CD8-positive, alpha-beta memory T cell (primary cell): ENCODE measurements around the gene PDHX. TPM values are rescaled to one million over a fixed set of nuclear protein-coding genes. Genes with fewer than 3 reads are reported as not detected.
A peak's percentile ranks its signal among the peaks of the same experiment; 100 is the strongest.

Source experiments
- CTCF ChIA-PET: fragments of 350-600 bp; sonication (Branson Sonifier 250); formaldehyde crosslinking; loops from one replicate; lab custom pipeline; 2021; ENCODE audit warnings: antibody characterized with exemption; lab: Charles Lee
- POLR2A ChIA-PET: fragments of 350-600 bp; sonication (Branson Sonifier 250); formaldehyde crosslinking; loops from one replicate; lab custom pipeline; 2021; ENCODE audit warnings: antibody characterized with exemption; lab: Charles Lee
- DNase-seq, 5 donors: peaks; one replicate each; pipeline versions ENCODE4 v3.0.0 to v3.0.0-alpha.2; 2020 to 2022; ENCODE audit warnings: mixed read lengths in 1 of 5
- H3K27ac ChIP-seq: one replicate; pipeline ENCODE4 v1.7.0; 2013; ENCODE audit warnings: low read depth, mild to moderate bottlenecking, low read length, moderate library complexity
- H3K27me3 ChIP-seq: 2 replicates; pipeline ENCODE4 v1.7.0; 2013; ENCODE audit warnings: low read length, mild to moderate bottlenecking; ENCODE audit not compliant: insufficient read depth, poor library complexity, severe bottlenecking
- H3K36me3 ChIP-seq: 2 replicates; pipeline ENCODE4 v1.7.0; 2013; ENCODE audit warnings: mild to moderate bottlenecking, low read length, moderate library complexity; ENCODE audit not compliant: insufficient read depth
- H3K4me1 ChIP-seq: 2 replicates; pipeline ENCODE4 v1.7.0; 2013; ENCODE audit warnings: mild to moderate bottlenecking, low read length, moderate library complexity; ENCODE audit not compliant: insufficient read depth
- H3K4me3 ChIP-seq: 2 replicates; pipeline ENCODE4 v1.7.0; 2013; ENCODE audit warnings: mild to moderate bottlenecking, low read length
- H3K9me3 ChIP-seq: 2 replicates; pipeline ENCODE4 v1.7.0; 2013; ENCODE audit warnings: mild to moderate bottlenecking, low read length
- H3K27ac Mint-ChIP-seq, 8 donors: one replicate each; pipeline ENCODE4 v1.8.0; 2020 to 2021; ENCODE audit warnings: mixed read lengths in 8 of 8, mild to moderate bottlenecking in 6 of 8, inconsistent platforms in 3 of 8, moderate library complexity in 3 of 8
- H3K27me3 Mint-ChIP-seq, 2 donors: one replicate each; pipeline ENCODE4 v1.8.0; 2020 to 2021; ENCODE audit warnings: mixed read lengths in 2 of 2, mild to moderate bottlenecking in 1 of 2, moderate library complexity in 1 of 2
- H3K36me3 Mint-ChIP-seq, 3 donors: one replicate each; pipeline ENCODE4 v1.8.0; 2020 to 2021; ENCODE audit warnings: mixed read lengths in 3 of 3, inconsistent platforms in 1 of 3, mild to moderate bottlenecking in 1 of 3
- H3K4me1 Mint-ChIP-seq, 3 donors: one replicate each; pipeline ENCODE4 v1.8.0; 2020 to 2021; ENCODE audit warnings: mixed read lengths in 3 of 3, inconsistent platforms in 1 of 3, mild to moderate bottlenecking in 1 of 3
- H3K4me3 Mint-ChIP-seq, 7 donors: one replicate each; pipeline ENCODE4 v1.8.0; 2020 to 2021; ENCODE audit warnings: mixed read lengths in 7 of 7, mild to moderate bottlenecking in 6 of 7, moderate library complexity in 4 of 7, inconsistent platforms in 2 of 7
- H3K9me3 Mint-ChIP-seq, 5 donors: one replicate each; pipeline ENCODE4 v1.8.0; 2020 to 2022; ENCODE audit warnings: mixed read lengths in 5 of 5, mild to moderate bottlenecking in 3 of 5, moderate library complexity in 2 of 5, inconsistent platforms in 1 of 5
- polyA plus RNA-seq: library from polyadenylated mRNA; unstranded; fragments of 300-500 nt; fragmentation: Illumina TruSeq; gene quantifications from one replicate; pipeline ENCODE4 v1.2.3, GENCODE V29; 2021
- total RNA-seq, 2 experiments: library from RNA; stranded (reverse); gene quantifications; one replicate each; pipeline ENCODE4 v1.2.3, GENCODE V29; 2021

PDHX gene
- total and polyA plus RNA-seq, 3 experiments from 2014 or later, result 16.3 to 41.4 (median 37.8) TPM

- no peak overlapping the region for H3K27ac ChIP-seq
- H3K27me3 Mint-ChIP-seq, result peaks cover 0 to 3% of the 10 kb centered on the region in 2 donors
- peaks cover 36% of the 10 kb centered on the region for H3K4me1 ChIP-seq
- H3K4me3 ChIP-seq, result no peak overlapping the region
- no peaks in the 10 kb centered on the region for H3K36me3 ChIP-seq
- no peaks in the 10 kb centered on the region for H3K27me3 ChIP-seq
- peaks cover 2 to 5% (median 3%) of the 10 kb centered on the region in 3 donors for H3K36me3 Mint-ChIP-seq
- ChIA-PET CTCF (no interaction called here), POLR2A (no interaction called here)
- H3K4me3 Mint-ChIP-seq, result no peak overlapping the region
- DNase-seq, result no peak
- no peaks in the 10 kb centered on the region for H3K9me3 Mint-ChIP-seq
- peak overlapping the region in 6 of 8 donors; percentile 2 to 99 (median 38) for H3K27ac Mint-ChIP-seq
- H3K4me1 Mint-ChIP-seq, result peaks cover 30 to 61% (median 50%) of the 10 kb centered on the region in 3 donors
- H3K9me3 ChIP-seq, result no peaks in the 10 kb centered on the region
Measured at GRCh38 chr11:35038211-35038928, 122.0 kb downstream of the PDHX start.

GRCh38 chr11:35039076-35039475 lies 122.7 kb downstream of the PDHX start:
- no peaks in the 10 kb centered on the region for H3K9me3 ChIP-seq
- Mint-ChIP-seq H3K4me1 (peaks cover 24 to 61% (median 48%) of the 10 kb centered on the region in 3 donors), H3K36me3 (peaks cover 2 to 5% (median 3%) of the 10 kb centered on the region in 3 donors), H3K27ac (peak overlapping the region; percentile 2 to 99 (median 81)), H3K9me3 (no peaks in the 10 kb centered on the region), H3K4me3 (no peak overlapping the region), H3K27me3 (peaks cover 0 to 3% of the 10 kb centered on the region in 2 donors)
- no peak overlapping the region for H3K27ac ChIP-seq
- no peaks in the 10 kb centered on the region for H3K36me3 ChIP-seq
- CTCF ChIA-PET, result no interaction called here
- no peak overlapping the region for H3K4me3 ChIP-seq
- H3K27me3 ChIP-seq, result no peaks in the 10 kb centered on the region
- POLR2A ChIA-PET, result no interaction called here
- DNase-seq, result no peak
- H3K4me1 ChIP-seq, result peaks cover 43% of the 10 kb centered on the region

- Histone ChIP-seq H3K27ac (peak overlapping the region; percentile 73), H3K36me3 (no peaks in the 10 kb centered on the region), H3K4me3 (peak overlapping the region; percentile 59), H3K4me1 (peaks cover 55% of the 10 kb centered on the region), H3K9me3 (no peaks in the 10 kb centered on the region), H3K27me3 (no peaks in the 10 kb centered on the region)
- Mint-ChIP-seq H3K27ac (peak overlapping the region; percentile 89 to 100 (median 98)), H3K27me3 (peaks cover 0 to 5% of the 10 kb centered on the region in 2 donors), H3K9me3 (no peaks in the 10 kb centered on the region), H3K4me1 (peaks cover 33 to 70% (median 58%) of the 10 kb centered on the region in 3 donors), H3K36me3 (peaks cover under 1 to 5% (median 2%) of the 10 kb centered on the region in 3 donors), H3K4me3 (peak overlapping the region; percentile 81 to 91 (median 88))
- POLR2A ChIA-PET, result interaction anchor here (0.6 to 1.5 kb wide), 6 partner anchors 12 to 99 kb away, joined by 3 to 6 read pairs (median 4); partner anchors contain the start of gene CD44
- CTCF ChIA-PET, result interaction anchor here (1.0 to 1.8 kb wide), 6 partner anchors 11 to 126 kb away, joined by 3 to 10 read pairs (median 4); no protein-coding TSS in a partner anchor
- DNase-seq, result peak; percentile 38 to 87 (median 52)
Measured at GRCh38 chr11:35040221-35040942, 124.0 kb downstream of the PDHX start.

- no peak for DNase-seq
- Histone ChIP-seq H3K9me3 (no peaks in the 10 kb centered on the region), H3K27ac (peak overlapping the region; percentile 73), H3K4me1 (peaks cover 62% of the 10 kb centered on the region), H3K27me3 (no peaks in the 10 kb centered on the region), H3K4me3 (peak overlapping the region; percentile 59), H3K36me3 (no peaks in the 10 kb centered on the region)
- peaks cover 0 to 3% (median 2%) of the 10 kb centered on the region in 3 donors for H3K36me3 Mint-ChIP-seq
- H3K9me3 Mint-ChIP-seq, result no peaks in the 10 kb centered on the region
- peaks cover 0 to 5% of the 10 kb centered on the region in 2 donors for H3K27me3 Mint-ChIP-seq
- H3K27ac Mint-ChIP-seq, result peak overlapping the region; percentile 89 to 100 (median 98)
- ChIA-PET POLR2A (interaction anchor here (0.6 to 1.5 kb wide), 6 partner anchors 11 to 98 kb away, joined by 3 to 6 read pairs (median 4); partner anchors contain the start of gene CD44), CTCF (interaction anchor here (0.8 to 1.8 kb wide), 10 partner anchors 10 to 264 kb away, joined by 3 to 10 read pairs (median 3); partner anchors contain the start of gene CD44)
- H3K4me1 Mint-ChIP-seq, result peaks cover 40 to 74% (median 65%) of the 10 kb centered on the region in 3 donors
- H3K4me3 Mint-ChIP-seq, result peak overlapping the region; percentile 81 to 91 (median 88)
Measured at GRCh38 chr11:35041070-35041554, 124.7 kb downstream of the PDHX start.

- peak overlapping the region; percentile 5 to 99 (median 88) for H3K27ac Mint-ChIP-seq
- H3K27me3 Mint-ChIP-seq, result peaks cover 0 to 4% of the 10 kb centered on the region in 2 donors
- H3K9me3 Mint-ChIP-seq, result no peaks in the 10 kb centered on the region
- Histone ChIP-seq H3K27me3 (no peaks in the 10 kb centered on the region), H3K27ac (no peak overlapping the region), H3K4me3 (no peak overlapping the region), H3K36me3 (no peaks in the 10 kb centered on the region), H3K4me1 (peaks cover 73% of the 10 kb centered on the region), H3K9me3 (no peaks in the 10 kb centered on the region)
- CTCF ChIA-PET, result interaction anchor here (1.6 kb wide), 2 partner anchors 121 to 263 kb away, joined by 3 to 10 read pairs; no protein-coding TSS in a partner anchor
- peaks cover 0 to 3% (median 2%) of the 10 kb centered on the region in 3 donors for H3K36me3 Mint-ChIP-seq
- no peak for DNase-seq
- H3K4me1 Mint-ChIP-seq, result peaks cover 51 to 85% (median 76%) of the 10 kb centered on the region in 3 donors
- POLR2A ChIA-PET, result no interaction called here
- peak overlapping the region in 2 of 7 donors; percentile 16 to 32 for H3K4me3 Mint-ChIP-seq
Measured at GRCh38 chr11:35042224-35042623, 125.8 kb downstream of the PDHX start.

GRCh38 chr11:35042913-35043312 lies 126.5 kb downstream of the PDHX start:
- no peaks in the 10 kb centered on the region for H3K27me3 ChIP-seq
- Mint-ChIP-seq H3K27ac (peak overlapping the region in 7 of 8 donors; percentile 2 to 100 (median 89)), H3K4me3 (no peak overlapping the region), H3K36me3 (peaks cover 0 to 4% (median 2%) of the 10 kb centered on the region in 3 donors), H3K27me3 (peaks cover 0 to 4% of the 10 kb centered on the region in 2 donors), H3K9me3 (no peaks in the 10 kb centered on the region), H3K4me1 (peaks cover 58 to 92% (median 83%) of the 10 kb centered on the region in 3 donors)
- no peaks in the 10 kb centered on the region for H3K9me3 ChIP-seq
- H3K4me3 ChIP-seq, result no peak overlapping the region
- ChIA-PET POLR2A (no interaction called here), CTCF (no interaction called here)
- H3K36me3 ChIP-seq, result no peaks in the 10 kb centered on the region
- H3K27ac ChIP-seq, result no peak overlapping the region
- DNase-seq, result no peak
- peaks cover 80% of the 10 kb centered on the region for H3K4me1 ChIP-seq

- Mint-ChIP-seq H3K36me3 (peaks cover 0 to 7% (median 2%) of the 10 kb centered on the region in 3 donors), H3K27ac (peak overlapping the region in 5 of 8 donors; percentile 89 to 100 (median 100)), H3K4me1 (peaks cover 65 to 98% (median 91%) of the 10 kb centered on the region in 3 donors), H3K4me3 (no peak overlapping the region), H3K9me3 (no peaks in the 10 kb centered on the region), H3K27me3 (peaks cover 0 to 5% of the 10 kb centered on the region in 2 donors)
- H3K4me1 ChIP-seq, result peaks cover 90% of the 10 kb centered on the region
- H3K9me3 ChIP-seq, result no peaks in the 10 kb centered on the region
- H3K36me3 ChIP-seq, result no peaks in the 10 kb centered on the region
- no peaks in the 10 kb centered on the region for H3K27me3 ChIP-seq
- DNase-seq, result no peak
- no peak overlapping the region for H3K4me3 ChIP-seq
- ChIA-PET POLR2A (interaction anchor here (0.6 to 2.0 kb wide), 5 partner anchors 31 to 394 kb away, joined by 3 to 7 read pairs (median 3); no protein-coding TSS in a partner anchor), CTCF (interaction anchor here (0.9 to 1.6 kb wide), 4 partner anchors 44 to 348 kb away, joined by 3 to 5 read pairs (median 3); no protein-coding TSS in a partner anchor)
- H3K27ac ChIP-seq, result no peak overlapping the region
Measured at GRCh38 chr11:35043936-35044335, 127.5 kb downstream of the PDHX start.
